ENCODE data around the gene ZDHHC1.

ZDHHC1 gene

DNA sequence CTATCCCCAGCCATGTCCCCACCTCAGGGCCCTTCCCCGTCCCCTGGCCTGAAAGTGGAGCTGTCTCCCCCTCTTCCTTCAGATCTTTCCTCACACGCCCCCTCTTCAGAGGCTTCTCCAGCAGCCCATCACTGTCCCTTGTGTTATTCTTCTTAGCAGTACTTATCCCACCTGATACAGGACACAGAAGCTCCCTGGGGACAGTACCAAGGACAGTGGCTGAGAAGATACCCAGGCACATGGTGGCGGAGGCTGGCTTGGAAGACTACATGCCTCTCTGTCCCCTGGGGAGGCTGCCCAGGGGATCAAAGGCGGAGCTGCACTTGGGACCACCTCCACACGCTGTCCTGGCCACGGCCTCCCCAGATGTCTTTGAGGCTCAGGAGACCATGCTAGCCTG lies 38.6 kb upstream of the ZDHHC1 start:
- TF ChIP-seq, protein P1, sequence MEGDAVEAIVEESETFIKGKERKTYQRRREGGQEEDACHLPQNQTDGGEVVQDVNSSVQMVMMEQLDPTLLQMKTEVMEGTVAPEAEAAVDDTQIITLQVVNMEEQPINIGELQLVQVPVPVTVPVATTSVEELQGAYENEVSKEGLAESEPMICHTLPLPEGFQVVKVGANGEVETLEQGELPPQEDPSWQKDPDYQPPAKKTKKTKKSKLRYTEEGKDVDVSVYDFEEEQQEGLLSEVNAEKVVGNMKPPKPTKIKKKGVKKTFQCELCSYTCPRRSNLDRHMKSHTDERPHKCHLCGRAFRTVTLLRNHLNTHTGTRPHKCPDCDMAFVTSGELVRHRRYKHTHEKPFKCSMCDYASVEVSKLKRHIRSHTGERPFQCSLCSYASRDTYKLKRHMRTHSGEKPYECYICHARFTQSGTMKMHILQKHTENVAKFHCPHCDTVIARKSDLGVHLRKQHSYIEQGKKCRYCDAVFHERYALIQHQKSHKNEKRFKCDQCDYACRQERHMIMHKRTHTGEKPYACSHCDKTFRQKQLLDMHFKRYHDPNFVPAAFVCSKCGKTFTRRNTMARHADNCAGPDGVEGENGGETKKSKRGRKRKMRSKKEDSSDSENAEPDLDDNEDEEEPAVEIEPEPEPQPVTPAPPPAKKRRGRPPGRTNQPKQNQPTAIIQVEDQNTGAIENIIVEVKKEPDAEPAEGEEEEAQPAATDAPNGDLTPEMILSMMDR (IDR thresholded peaks at IDR 0.05; ENCODE audit: low read depth, low read length) = no peak
- H3K4me3 ChIP-seq (ENCODE audit: low read depth, low read length) = no peak overlapping the region

DNA sequence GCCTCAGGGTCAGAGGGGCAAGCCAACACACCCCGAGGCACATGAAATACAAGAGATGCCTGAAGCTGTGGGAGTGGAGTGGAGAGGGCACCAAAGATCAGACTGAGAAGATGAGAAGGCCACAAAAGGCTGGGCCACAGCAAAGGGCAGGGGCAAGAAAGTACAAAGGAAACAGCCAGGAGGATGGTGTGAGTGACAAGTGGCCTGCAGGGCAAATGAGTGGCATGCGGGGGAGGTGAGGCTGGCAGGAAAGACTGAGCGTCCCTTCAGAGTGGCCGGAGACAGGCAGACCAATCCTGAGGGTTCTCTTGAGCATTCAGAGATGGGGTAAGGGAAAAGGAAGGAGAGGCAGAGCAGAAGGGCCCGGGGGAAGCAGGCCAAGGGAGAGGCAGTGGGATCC lies 37.8 kb upstream of the ZDHHC1 start:
- no peak overlapping the region for H3K4me3 ChIP-seq (ENCODE audit: low read depth, low read length)
- TF ChIP-seq, protein P1 (IDR thresholded peaks at IDR 0.05; ENCODE audit: low read depth, low read length) = no peak

DNA sequence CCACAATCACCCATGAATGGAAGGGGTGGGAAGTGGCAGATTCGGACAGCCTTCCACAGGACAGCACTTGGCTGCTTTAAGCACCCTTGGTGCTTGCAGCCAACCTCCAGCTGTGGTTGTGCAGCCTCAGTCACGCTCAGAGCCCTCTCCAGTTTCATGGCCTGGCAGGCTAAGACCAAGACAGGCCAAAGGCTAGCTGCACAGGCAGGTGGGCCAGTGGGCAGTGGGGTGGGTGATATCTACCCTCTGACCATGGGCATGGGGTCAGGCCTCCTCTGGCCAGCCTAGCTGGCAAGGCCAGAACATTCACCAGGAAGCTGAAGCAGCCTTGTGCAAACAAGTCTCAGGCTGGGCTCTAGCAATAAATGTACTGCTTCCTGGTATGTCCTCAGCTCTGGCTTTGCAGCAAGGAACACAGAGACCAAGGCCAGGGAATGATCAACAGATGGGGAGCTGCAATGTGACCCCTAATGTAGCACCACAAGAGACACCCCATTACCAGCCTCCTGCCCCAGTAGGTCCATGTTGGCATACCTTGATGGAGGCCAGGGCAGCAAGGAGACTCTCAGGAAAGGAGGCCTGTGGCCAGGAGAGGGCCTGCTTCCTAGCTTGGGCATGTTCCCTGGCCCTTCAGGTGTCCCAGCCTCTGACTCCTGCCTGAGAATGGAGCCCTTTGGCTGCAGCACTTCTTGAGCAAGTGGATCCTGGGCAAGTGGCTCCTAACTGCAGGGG lies 35.6 kb upstream of the ZDHHC1 start:
- TF ChIP-seq, protein P1 (IDR thresholded peaks at IDR 0.05; ENCODE audit: low read depth, low read length) = no peak
- H3K4me3 ChIP-seq (ENCODE audit: low read depth, low read length) = no peak overlapping the region

DNA sequence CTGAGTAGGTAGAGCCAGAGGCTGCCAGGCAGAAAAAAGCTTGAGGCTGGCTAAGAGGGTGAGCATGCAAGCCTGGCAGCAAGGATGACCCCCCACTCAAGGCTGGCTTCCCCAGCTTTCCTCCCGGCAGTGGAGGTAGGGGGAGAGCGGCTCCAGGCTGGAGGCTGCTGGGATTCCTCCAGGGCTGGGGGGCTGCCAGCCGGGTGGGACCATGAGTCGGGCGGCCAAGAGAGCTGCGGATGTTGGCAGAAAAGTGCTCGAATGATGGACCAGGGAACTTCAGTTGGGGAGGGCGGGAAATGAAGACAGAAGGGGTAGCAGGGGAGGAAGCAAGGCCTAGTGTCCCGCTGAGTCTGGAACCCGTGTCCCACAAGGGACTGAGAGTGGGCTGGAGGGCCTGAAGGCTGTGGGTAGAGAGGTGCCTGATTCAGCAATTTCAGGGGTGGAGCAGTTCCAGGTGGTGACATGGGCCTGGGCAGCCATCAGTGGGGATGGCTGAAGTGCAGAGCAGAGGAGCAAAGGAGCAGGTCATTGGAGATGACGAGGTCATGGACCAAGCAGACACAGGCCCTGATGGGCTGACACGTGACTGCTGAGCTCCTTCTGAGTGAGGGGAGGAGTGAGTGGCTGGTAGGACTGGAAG lies 34.9 kb upstream of the ZDHHC1 start:
- TF ChIP-seq, protein P1 (IDR thresholded peaks at IDR 0.05; ENCODE audit: low read depth, low read length) = no peak
- H3K4me3 ChIP-seq (ENCODE audit: low read depth, low read length) = no peak overlapping the region

DNA sequence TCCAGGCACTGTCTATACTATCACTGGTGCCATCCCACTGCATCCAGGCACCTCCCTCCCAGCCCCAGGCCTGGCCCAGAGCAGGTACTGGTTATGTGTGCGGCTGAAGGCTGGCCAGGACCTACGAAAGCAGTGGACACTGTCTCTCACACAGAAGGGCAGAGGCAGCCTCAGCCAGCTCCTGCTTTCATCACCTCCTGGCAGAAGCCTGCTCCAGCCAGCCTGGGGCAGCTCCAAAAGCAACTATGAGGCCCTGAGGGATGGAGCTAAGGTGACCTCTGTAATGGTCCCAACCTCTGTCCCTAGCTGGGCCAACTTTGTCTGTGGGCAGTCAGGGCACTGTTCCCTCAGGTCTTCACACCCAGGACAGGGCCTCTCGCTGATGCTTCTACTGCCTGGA lies 33.5 kb upstream of the ZDHHC1 start:
- no peak overlapping the region for H3K4me3 ChIP-seq (ENCODE audit: low read depth, low read length)
- TF ChIP-seq, protein P1 (IDR thresholded peaks at IDR 0.05; ENCODE audit: low read depth, low read length) = no peak

DNA sequence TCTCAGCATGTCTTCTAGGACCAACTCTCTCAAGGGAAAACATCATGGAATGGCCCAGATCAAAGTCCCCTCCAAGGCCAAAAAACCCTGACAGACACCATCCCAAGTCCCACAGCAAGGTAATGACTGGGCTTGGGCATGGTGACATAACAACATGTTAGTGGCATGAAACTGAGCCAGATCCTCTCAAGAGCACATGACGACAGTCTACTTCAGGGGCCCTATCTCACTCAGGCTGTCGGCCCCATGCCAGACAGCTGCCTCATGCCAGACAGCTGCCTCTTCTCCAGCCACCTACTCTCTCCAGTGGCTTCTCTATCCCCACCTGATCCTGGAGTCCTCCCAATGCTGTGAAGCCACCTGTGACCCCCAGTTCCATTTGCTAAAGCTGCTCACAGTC lies 33.1 kb upstream of the ZDHHC1 start:
- TF ChIP-seq, protein P1 (IDR thresholded peaks at IDR 0.05; ENCODE audit: low read depth, low read length) = no peak
- H3K4me3 ChIP-seq (ENCODE audit: low read depth, low read length) = no peak overlapping the region

DNA sequence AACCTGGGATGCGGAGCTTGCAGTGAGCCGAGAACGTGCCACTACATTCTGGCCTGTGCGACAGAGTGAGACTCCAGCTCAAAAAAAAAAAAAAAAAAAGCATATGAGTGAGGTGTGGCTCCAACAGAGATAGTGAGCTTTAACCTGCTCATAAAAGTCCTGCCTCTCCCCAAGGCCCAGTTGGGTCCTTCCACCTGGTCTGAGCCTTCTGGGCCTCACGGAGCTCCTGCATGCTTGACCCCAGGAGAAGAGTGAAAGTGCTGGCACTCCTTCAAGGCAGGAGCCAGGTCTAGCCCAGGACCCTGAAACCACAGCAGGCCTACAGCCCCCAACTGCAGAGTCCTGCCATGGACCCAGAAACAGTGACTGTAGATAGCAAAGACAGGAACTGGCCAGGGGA lies 32.3 kb upstream of the ZDHHC1 start:
- TF ChIP-seq, protein P1 (IDR thresholded peaks at IDR 0.05; ENCODE audit: low read depth, low read length) = no peak
- no peak overlapping the region for H3K4me3 ChIP-seq (ENCODE audit: low read depth, low read length)

Measured in WI38 (cell line).